Cardiac septum (tissue), 1 donor: ENCODE results near the gene MVB12B. TPM values are rescaled to one million over a fixed set of nuclear protein-coding genes. Genes with fewer than 3 reads are reported as not detected.
A peak's percentile ranks its signal among the peaks of the same experiment; 100 is the strongest.

Source experiments
- DNase-seq: peaks from one replicate; pipeline ENCODE4 v3.0.0-alpha.2; 2020; ENCODE audit warnings: low spot score
- intact Hi-C: fragments of 100-400 bp; cut with DNase I; formaldehyde crosslinking; loops from one replicate; pipeline ENCODE4 v1.14.0; 2022
- total RNA-seq: library from RNA; stranded (reverse); fragmentation: NEBNext Ultra II Directional; extraction: Animal tissue kit (Norgen Biotek cat#: 25700); gene quantifications from one replicate; pipeline ENCODE4 v1.2.1, GENCODE V29; 2021
- donor health status: DM: no; HTN: no; CAD: no.

The MVB12B gene
- total RNA-seq, 1 donor from 2014 or later: 7.2 TPM

GRCh38 chr9:126376311-126377175 lies 49.9 kb downstream of the MVB12B start:
- DNase-seq: no peak
- intact Hi-C loops: no loop called here

GRCh38 chr9:126377176-126377509 lies 50.5 kb downstream of the MVB12B start:
- no peak for DNase-seq
- intact Hi-C loops: no loop called here

GRCh38 chr9:126377536-126377935 lies 50.9 kb downstream of the MVB12B start:
- intact Hi-C loops: no loop called here
- no peak for DNase-seq

- DNase-seq: no peak
- intact Hi-C loops: no loop called here
These were observed 52.1 kb downstream of the MVB12B start for GRCh38 chr9:126378761-126379160.

DNA sequence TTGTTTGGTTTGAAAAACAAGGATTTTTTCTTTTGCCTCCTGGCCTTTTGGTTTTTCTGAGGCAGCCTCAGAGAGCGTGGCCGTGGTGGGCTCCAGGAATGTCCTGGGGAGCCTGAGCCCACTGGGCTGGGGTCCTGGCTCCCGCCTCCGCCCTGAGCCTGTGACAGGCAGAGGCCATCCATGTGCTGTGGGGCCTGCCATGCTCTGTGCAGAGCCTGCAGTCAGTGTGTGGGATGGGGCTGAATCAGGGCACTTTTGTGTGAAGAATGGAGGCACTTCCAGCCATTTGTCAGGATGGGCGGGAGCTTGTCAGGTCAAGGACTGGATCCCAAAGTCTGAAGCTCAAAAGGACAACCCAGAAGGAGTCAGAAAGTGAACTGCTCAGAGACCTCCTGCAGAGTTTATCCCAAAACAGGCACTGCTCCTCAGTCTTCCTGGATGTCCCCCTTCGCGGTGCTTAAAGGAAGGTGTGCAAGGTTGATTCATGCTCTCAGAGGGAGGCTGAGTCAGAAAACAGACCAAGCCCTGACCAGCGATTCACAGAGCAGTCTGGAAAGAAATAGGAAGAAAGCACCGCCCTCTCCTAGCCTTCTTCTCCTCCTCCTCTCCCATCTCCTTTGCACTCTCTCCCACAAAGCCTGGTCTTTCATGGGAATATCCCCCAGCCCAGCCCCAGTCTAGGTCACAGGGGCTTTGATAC lies 53.2 kb downstream of the MVB12B start:
- intact Hi-C loops: no loop called here
- DNase-seq: no peak

DNA sequence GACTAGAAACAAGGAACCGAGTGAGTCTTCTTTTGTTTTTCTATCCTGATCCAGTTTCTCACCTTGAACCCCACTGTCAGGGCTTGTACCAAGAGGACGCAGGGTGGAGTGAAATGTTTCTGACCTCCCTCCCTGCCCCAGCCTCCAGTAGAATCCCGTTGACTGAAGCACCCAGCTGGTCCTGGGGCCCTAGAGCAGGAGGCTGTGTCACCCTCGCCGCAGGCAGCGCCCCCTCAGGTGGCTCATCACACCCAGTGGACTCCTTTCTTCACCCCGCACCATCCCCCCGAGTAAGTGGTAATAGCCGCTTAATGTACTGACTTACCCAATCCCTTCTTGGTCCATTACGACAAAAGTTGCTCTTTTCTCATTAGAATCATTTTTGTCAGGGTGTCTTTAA lies 53.8 kb downstream of the MVB12B start:
- intact Hi-C loops: no loop called here
- DNase-seq: no peak

DNA sequence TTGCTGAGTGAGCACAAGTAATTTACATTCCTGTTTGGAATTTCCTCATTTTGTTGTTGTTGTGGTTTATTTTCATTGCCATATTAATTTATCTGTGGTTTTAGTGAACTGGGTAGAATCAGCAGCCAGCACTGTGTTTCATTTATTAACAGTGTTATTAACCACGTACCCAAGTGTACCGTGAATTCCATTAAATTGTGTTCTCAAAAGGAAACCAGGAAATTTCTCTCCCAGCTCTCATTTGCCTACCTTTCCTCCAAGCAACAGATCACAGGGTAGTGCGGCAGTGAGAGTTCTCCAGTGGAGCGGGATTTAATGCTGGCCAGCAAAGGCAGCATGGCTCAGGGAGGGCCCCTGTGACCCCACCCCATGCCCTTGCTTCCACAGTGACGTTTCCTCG lies 54.6 kb downstream of the MVB12B start:
- DNase-seq: no peak
- intact Hi-C loops: no loop called here

GRCh38 chr9:126383406-126384046 lies 56.9 kb downstream of the MVB12B start:
- intact Hi-C loops: no loop called here
- DNase-seq: no peak

DNA sequence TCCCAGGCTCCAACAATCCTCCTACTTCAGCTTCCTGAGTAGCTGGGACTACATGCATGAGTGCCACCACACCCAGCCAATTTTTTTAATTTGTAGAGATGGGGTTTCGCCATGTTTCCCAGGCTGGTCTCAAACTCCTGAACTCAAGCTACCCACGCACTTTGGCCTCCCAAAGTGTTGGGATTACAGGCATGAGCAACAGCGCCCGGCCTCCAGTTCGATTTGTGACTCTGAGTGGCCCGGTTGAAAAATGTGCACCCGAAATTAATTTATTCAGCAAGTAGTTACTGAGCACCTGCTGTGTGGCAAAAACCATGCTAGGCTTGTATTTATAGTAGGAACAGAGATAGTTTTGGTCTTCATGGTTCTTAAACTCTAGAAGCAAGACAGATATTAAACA lies 58.3 kb downstream of the MVB12B start:
- DNase-seq: peak; percentile 3
- intact Hi-C loops: loop anchor here (5.0 kb wide), 1 partner anchor 978 kb away; no protein-coding TSS in a partner anchor

DNA sequence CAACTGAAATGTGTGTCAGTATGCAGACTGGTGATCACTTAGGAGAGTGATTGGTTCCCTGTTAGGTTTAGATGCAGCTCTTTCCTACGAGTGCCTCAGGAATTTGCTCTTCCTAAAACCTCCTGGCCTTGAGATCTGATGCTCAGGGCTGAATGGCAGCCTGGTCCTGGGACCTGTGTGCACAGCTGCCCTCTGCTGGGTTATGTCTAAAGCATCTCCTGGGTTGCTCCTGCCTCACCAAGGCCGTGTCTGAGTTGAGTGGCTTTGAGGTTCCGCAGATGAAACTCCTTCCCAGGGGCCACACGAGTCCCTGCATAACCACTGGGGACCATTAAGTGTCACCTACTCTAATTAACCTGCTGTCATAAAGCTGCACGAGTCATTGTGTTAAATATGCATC lies 59.5 kb downstream of the MVB12B start:
- intact Hi-C loops: loop anchor here (5.0 kb wide), 1 partner anchor 979 kb away; no protein-coding TSS in a partner anchor

GRCh38 chr9:126386776-126387175 lies 60.1 kb downstream of the MVB12B start:
- no peak for DNase-seq
- intact Hi-C loops: loop anchor here (5.0 kb wide), 1 partner anchor 979 kb away; no protein-coding TSS in a partner anchor

More for the DNA sequence above, 59.5 kb downstream of the MVB12B start:
- no peak for DNase-seq

- no peak for DNase-seq
- intact Hi-C loops: loop anchor here (5.0 kb wide), 1 partner anchor 982 kb away; no protein-coding TSS in a partner anchor
These were observed 62.5 kb downstream of the MVB12B start for GRCh38 chr9:126388964-126389708.

DNA sequence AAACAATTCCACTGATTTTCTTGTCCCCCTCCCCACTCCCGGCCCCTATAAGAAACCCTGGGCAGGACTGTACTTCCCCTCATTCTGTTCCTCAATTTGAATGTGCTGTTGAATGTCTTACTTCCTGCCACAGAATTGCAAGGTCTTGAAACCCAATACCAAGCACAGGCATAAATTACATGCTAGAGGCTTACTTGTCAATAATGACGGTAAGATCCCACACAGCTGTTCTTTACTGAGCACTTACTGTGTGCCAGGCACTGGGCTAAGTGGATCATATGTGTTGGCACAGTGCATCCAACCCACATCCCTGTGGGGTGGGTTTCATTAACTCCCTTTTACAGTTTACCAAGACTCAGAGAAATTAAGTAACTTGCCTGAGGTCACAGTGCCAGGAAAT lies 63.4 kb downstream of the MVB12B start:
- intact Hi-C loops: loop anchor here (5.0 kb wide), 1 partner anchor 983 kb away; no protein-coding TSS in a partner anchor
- no peak for DNase-seq

DNA sequence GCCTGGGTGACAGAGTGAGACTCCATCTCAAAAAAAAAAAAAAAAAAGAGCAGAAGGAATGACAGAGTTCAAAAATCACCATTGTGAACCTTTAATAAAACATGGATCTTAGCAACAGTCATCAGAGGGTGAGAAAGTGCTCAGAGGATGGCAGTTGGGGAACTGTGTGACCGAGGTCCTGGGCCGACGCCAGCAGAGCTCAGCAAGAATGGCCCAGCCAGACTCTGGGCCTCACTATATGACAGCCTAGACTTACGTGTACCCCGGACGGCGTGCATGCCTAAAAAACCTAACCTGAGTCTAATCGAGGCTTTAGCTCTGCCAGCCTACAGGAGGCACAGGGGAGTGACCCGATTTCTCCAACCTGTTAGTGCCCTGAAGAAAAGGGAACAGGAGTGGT lies 64.3 kb downstream of the MVB12B start:
- intact Hi-C loops: no loop called here
- DNase-seq: no peak

DNA sequence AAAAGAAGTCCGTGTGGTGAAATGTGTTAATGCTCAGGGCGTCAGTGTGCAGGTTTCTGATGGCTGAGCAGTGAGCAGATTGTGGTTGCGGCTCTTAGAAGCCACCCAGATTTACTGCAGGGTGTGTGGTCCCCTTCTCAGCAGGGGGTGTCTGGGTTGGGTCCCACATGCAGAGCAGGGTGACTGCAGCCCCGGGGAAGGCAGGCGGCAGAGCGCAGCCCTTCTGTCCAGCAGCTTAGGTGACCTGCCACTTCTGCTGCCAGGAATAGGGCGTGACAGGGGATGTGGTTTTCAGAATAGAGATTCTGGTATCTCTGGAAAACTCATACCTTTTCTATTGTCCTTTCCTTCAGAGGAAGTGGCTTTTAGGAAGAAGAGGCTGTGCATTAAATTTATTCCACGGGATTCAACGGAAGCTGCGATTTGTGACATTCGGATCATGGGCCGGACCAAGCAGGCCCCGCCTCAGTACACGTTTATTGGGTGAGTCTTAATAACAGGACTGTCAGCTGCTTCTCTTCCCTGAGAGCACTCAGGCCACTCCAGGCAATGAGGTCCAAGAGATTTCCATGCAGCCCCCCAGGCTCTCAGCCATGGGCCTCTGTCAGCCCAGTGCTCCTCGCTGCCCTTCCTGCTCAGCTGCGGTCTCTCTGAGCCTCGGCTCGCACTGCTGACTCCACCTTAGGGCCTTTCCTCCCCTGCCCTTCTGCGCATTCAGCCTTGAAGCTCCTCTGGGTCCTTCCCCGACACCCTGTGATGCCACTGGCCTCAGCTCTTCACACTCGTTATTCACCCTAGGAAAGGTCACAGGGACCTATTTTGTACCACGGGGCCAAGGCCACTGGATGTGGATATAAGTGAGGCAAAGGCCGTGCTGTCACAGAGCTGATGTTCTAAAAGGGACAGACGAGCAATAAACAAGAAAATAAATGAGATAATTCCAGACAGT lies 65.4 kb downstream of the MVB12B start:
- intact Hi-C loops: no loop called here
- no peak for DNase-seq

DNA sequence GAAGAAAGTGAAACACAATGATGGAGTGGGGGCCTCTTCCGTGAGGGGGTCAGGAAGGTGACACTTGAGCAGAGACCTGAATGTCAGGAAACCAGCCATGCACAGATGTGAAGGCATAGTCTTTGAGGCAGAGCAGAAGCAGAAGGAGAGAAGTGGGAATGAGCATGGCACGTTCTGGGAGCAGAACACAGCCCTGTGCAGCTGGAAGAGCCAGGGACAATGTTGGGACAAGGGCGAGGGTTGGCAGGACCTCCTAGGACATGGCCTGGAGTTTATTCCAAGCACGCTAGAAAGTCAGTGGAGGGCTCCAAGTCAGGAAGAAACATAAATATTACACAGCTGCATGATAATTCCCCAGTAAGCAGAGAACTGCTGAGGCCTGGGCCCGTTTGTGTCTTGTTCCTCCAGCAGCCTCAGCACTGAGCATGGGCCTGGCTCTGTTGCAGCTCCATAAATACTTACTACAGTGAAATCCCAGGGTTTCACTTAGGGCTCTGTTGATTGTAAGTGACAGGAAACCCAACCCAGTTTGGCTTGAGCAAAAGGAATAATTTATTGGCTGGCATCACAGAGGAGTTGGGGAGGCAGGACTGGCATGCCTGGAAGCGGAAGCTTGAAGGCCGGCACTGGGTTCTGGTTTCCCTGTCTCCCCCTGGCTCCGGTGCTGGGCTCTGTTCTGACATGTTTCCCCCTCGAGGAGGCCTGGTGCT lies 66.2 kb downstream of the MVB12B start:
- DNase-seq: no peak
- intact Hi-C loops: no loop called here

DNA sequence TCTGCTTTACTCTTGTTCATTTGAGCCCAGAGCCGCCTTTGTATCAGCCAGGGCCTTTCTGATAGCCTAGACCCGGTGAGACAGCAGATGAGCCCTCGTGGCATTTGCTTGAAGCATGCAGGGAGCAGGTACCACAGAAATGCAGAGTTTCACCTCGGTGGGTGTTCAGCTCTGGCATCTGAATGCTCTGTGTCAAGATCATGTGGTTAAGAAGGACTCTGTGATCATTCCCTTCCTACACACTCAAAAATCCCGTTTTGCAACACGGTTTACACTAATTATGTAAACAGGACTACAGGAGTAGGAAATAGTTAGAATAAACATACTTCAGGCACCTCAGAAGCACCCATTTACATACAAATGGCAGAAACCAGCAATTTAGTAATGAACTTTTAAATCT lies 67.2 kb downstream of the MVB12B start:
- no peak for DNase-seq
- intact Hi-C loops: no loop called here

GRCh38 chr9:126394802-126395201 lies 68.2 kb downstream of the MVB12B start:
- intact Hi-C loops: loop anchor here (5.0 kb wide), 2 partner anchors 78 to 97 kb away; no protein-coding TSS in a partner anchor

More at GRCh38 chr9:126394802-126395201, 68.2 kb downstream of the MVB12B start:
- DNase-seq: no peak
